NB4 (cell line): Measurements from ENCODE around the gene STX4.

Source experiments
- CTCF ChIP-seq: IDR thresholded peaks from one replicate; pipeline ENCODE4 v1.5.1; 2012; ENCODE audit warnings: low read depth, low read length
- MAX ChIP-seq: IDR thresholded peaks from 2 replicates; pipeline ENCODE4 v1.6.1; 2011; ENCODE audit warnings: low read depth, low read length

DNA sequence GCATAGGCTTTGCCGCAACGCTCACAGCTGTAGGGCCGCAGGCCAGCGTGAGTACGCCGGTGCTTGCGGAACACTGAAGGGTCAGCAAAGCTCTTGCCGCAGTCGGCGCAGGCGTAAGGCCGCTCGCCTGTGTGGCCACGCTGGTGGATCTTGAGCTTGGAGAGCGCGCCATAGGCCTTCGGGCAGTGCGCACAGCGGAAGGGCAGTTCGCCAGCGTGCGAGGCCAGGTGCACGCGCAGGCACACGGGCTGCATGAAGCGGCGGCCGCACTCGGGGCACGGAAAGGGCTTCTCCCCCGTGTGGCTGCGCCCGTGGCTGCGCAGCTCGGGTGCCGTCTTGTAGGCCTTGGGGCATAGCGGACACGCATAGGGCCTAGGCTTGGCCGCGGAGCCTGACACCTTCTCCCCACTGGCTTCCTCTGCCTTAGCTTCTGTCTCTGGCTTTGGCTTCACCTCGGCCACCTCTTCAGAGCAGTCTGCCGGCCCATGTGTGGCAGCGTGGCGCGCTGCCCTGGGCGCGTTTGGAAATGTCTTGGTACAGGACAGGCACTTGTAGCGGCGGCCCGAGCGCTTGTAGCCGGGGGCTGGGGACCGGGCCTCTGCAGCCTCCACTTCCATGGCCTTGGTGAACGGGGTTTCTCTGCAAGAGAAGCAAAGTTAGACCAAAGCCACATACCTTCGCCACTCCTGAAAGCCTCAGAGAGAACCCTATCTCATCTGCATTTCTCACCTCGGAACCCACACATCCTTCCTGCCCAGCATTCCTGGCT lies 30.7 kb downstream of the STX4 start:
- TF ChIP-seq CTCF = no peak
- no peak for TF ChIP-seq MAX
